Uterus (tissue), 2 donors: ENCODE measurements around the gene PSPC1.
"Not testable (repeated sequence)": the region's sequence is repeated elsewhere in the genome, so short reads cannot be mapped to it uniquely, and the experiment has no call there.

Experiments used
- POLR2A ChIP-seq, 2 donors: fragments of 450-650 bp; IDR thresholded peaks; one replicate each; pipeline ENCODE4 v1.6.1; 2016; ENCODE audit warnings: antibody characterized with exemption in 2 of 2, mild to moderate bottlenecking in 1 of 2, moderate library complexity in 1 of 2
- TF ChIP-seq, protein P1 (sequence below), 4 experiments: fragments of 200-600 bp in 2 of 4; fragments of 450-650 bp in 2 of 4; sonication (generic) in 2 of 4; IDR thresholded peaks; one replicate each; pipeline ENCODE4 v1.5.1; 2016 to 2019; ENCODE audit warnings: antibody characterized with exemption in 4 of 4, mild to moderate bottlenecking in 2 of 4, moderate library complexity in 1 of 4

DNA sequence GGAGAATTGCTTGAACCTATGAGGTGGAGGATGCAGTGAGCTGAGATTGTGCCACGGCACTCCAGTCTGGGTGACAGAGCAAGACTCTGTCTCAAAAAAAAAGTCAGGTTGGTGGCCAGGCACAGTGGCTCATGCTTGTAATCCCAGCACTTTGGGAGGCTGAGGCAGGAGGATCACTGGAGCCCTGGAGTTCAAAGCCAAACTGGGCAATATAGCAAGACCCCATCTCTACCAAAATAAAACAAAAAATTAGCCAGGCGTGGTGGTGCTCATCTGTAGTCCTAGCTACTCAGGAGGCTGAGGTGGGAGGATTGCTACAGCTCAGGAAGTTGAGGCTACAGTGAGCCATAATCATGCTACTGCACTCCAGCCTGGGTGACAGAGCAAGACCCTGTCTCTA is 33.1 kb upstream of the PSPC1 start:
- TF ChIP-seq POLR2A (IDR thresholded peaks at IDR 0.05): not testable (repeated sequence)
- TF ChIP-seq, protein P1, sequence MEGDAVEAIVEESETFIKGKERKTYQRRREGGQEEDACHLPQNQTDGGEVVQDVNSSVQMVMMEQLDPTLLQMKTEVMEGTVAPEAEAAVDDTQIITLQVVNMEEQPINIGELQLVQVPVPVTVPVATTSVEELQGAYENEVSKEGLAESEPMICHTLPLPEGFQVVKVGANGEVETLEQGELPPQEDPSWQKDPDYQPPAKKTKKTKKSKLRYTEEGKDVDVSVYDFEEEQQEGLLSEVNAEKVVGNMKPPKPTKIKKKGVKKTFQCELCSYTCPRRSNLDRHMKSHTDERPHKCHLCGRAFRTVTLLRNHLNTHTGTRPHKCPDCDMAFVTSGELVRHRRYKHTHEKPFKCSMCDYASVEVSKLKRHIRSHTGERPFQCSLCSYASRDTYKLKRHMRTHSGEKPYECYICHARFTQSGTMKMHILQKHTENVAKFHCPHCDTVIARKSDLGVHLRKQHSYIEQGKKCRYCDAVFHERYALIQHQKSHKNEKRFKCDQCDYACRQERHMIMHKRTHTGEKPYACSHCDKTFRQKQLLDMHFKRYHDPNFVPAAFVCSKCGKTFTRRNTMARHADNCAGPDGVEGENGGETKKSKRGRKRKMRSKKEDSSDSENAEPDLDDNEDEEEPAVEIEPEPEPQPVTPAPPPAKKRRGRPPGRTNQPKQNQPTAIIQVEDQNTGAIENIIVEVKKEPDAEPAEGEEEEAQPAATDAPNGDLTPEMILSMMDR (IDR thresholded peaks at IDR 0.05): not testable (repeated sequence)
